ENCODE data around the gene PRIM2.
"Not testable (repeated sequence)": the region's sequence is repeated elsewhere in the genome, so short reads cannot be mapped to it uniquely, and the experiment has no call there.

Gene PRIM2

GRCh38 chr6:57515845-57516244 lies 198.4 kb downstream of the PRIM2 start:
- not testable (repeated sequence) for DNase-seq

- not testable (repeated sequence) for DNase-seq
Observed at GRCh38 chr6:57516776-57517175, 199.3 kb downstream of the PRIM2 start.

GRCh38 chr6:57519198-57519597 lies 201.8 kb downstream of the PRIM2 start:
- not testable (repeated sequence) for DNase-seq

- not testable (repeated sequence) for DNase-seq
Observed at GRCh38 chr6:57521085-57521484, 203.7 kb downstream of the PRIM2 start.

GRCh38 chr6:57523221-57523620 lies 205.8 kb downstream of the PRIM2 start:
- DNase-seq, result not testable (repeated sequence)

- DNase-seq, result not testable (repeated sequence)
Observed at GRCh38 chr6:57529755-57530154, 212.3 kb downstream of the PRIM2 start.

GRCh38 chr6:57532660-57533059 lies 215.2 kb downstream of the PRIM2 start:
- DNase-seq, result not testable (repeated sequence)

- DNase-seq, result not testable (repeated sequence)
Observed at GRCh38 chr6:57535121-57535520, 217.7 kb downstream of the PRIM2 start.

GRCh38 chr6:57535994-57536393 lies 218.6 kb downstream of the PRIM2 start:
- DNase-seq, result peak; percentile 64

GRCh38 chr6:57537916-57538315 lies 220.5 kb downstream of the PRIM2 start:
- DNase-seq, result not testable (repeated sequence)

GRCh38 chr6:57551961-57552360 lies 234.5 kb downstream of the PRIM2 start:
- DNase-seq, result not testable (repeated sequence)

GRCh38 chr6:57557855-57558254 lies 240.4 kb downstream of the PRIM2 start:
- not testable (repeated sequence) for DNase-seq

- DNase-seq, result not testable (repeated sequence)
Observed at GRCh38 chr6:57559170-57559569, 241.7 kb downstream of the PRIM2 start.

GRCh38 chr6:57562233-57562632 lies 244.8 kb downstream of the PRIM2 start:
- not testable (repeated sequence) for DNase-seq

GRCh38 chr6:57572119-57572518 lies 254.7 kb downstream of the PRIM2 start:
- DNase-seq, result not testable (repeated sequence)

GRCh38 chr6:57572844-57573243 lies 255.4 kb downstream of the PRIM2 start:
- DNase-seq, result not testable (repeated sequence)

GRCh38 chr6:57577023-57577422 lies 259.6 kb downstream of the PRIM2 start:
- DNase-seq, result not testable (repeated sequence)

- not testable (repeated sequence) for DNase-seq
Observed at GRCh38 chr6:57579489-57579888, 262.1 kb downstream of the PRIM2 start.

GRCh38 chr6:57581586-57581985 lies 264.2 kb downstream of the PRIM2 start:
- DNase-seq, result not testable (repeated sequence)

GRCh38 chr6:57601105-57601504 lies 283.7 kb downstream of the PRIM2 start:
- DNase-seq, result peak; percentile 6

- DNase-seq, result not testable (repeated sequence)
Observed at GRCh38 chr6:57605303-57605702, 287.9 kb downstream of the PRIM2 start.

GRCh38 chr6:57606331-57606730 lies 288.9 kb downstream of the PRIM2 start:
- DNase-seq, result not testable (repeated sequence)

GRCh38 chr6:57610612-57611011 lies 293.2 kb downstream of the PRIM2 start:
- DNase-seq, result not testable (repeated sequence)

- not testable (repeated sequence) for DNase-seq
Observed at GRCh38 chr6:57618959-57619358, 301.5 kb downstream of the PRIM2 start.

- DNase-seq, result not testable (repeated sequence)
Observed at GRCh38 chr6:57631773-57632172, 314.3 kb downstream of the PRIM2 start.

Measured in NCI-H82 (cell line).